ENCODE data around the gene SLC39A11.

DNA sequence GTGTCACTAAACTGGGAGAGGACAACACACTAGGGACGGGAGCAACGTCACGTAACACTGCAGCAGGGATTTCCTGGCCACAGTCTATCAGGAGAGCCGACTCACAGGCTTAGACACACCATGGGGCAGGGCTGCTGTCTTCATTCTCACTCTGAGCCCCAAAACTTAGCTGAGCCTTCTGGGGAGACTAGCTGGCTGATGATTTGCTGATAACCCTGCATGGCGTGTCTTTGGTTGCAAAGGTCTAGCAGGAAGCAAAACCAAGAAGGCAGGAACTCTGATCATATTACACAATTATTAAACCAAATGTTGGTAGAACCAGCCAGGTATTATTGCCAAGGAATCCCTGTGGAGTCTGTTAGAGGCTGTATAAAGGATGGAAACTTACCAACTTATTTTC lies 345.0 kb downstream of the SLC39A11 start:
- TF ChIP-seq, protein P1, sequence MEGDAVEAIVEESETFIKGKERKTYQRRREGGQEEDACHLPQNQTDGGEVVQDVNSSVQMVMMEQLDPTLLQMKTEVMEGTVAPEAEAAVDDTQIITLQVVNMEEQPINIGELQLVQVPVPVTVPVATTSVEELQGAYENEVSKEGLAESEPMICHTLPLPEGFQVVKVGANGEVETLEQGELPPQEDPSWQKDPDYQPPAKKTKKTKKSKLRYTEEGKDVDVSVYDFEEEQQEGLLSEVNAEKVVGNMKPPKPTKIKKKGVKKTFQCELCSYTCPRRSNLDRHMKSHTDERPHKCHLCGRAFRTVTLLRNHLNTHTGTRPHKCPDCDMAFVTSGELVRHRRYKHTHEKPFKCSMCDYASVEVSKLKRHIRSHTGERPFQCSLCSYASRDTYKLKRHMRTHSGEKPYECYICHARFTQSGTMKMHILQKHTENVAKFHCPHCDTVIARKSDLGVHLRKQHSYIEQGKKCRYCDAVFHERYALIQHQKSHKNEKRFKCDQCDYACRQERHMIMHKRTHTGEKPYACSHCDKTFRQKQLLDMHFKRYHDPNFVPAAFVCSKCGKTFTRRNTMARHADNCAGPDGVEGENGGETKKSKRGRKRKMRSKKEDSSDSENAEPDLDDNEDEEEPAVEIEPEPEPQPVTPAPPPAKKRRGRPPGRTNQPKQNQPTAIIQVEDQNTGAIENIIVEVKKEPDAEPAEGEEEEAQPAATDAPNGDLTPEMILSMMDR (IDR thresholded peaks at IDR 0.05; ENCODE audit: low read depth, low read length, missing input control): no peak
- TF ChIP-seq EGR1 (IDR thresholded peaks at IDR 0.05; ENCODE audit: low read depth in 2 of 2) (no peak), FOXA1 (IDR thresholded peaks at IDR 0.05) (no peak), GABPA (IDR thresholded peaks at IDR 0.05 in 1 of 2, conservative IDR thresholded peaks at IDR 0.05 in 1 of 2) (no peak), TAF1 (conservative IDR thresholded peaks at IDR 0.05) (no peak), JUND (IDR thresholded peaks at IDR 0.05) (no peak)
- TF ChIP-seq, protein P2, sequence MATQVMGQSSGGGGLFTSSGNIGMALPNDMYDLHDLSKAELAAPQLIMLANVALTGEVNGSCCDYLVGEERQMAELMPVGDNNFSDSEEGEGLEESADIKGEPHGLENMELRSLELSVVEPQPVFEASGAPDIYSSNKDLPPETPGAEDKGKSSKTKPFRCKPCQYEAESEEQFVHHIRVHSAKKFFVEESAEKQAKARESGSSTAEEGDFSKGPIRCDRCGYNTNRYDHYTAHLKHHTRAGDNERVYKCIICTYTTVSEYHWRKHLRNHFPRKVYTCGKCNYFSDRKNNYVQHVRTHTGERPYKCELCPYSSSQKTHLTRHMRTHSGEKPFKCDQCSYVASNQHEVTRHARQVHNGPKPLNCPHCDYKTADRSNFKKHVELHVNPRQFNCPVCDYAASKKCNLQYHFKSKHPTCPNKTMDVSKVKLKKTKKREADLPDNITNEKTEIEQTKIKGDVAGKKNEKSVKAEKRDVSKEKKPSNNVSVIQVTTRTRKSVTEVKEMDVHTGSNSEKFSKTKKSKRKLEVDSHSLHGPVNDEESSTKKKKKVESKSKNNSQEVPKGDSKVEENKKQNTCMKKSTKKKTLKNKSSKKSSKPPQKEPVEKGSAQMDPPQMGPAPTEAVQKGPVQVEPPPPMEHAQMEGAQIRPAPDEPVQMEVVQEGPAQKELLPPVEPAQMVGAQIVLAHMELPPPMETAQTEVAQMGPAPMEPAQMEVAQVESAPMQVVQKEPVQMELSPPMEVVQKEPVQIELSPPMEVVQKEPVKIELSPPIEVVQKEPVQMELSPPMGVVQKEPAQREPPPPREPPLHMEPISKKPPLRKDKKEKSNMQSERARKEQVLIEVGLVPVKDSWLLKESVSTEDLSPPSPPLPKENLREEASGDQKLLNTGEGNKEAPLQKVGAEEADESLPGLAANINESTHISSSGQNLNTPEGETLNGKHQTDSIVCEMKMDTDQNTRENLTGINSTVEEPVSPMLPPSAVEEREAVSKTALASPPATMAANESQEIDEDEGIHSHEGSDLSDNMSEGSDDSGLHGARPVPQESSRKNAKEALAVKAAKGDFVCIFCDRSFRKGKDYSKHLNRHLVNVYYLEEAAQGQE (IDR thresholded peaks at IDR 0.05): no peak
- TF ChIP-seq, protein P3, sequence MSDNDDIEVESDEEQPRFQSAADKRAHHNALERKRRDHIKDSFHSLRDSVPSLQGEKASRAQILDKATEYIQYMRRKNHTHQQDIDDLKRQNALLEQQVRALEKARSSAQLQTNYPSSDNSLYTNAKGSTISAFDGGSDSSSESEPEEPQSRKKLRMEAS (IDR thresholded peaks at IDR 0.05): no peak
